GM21515 (cell line): ENCODE results near the gene ARHGAP11A.

Experiments
- ATAC-seq: cut with Tn5 transposase; IDR thresholded peaks from one replicate; pipeline ENCODE4 v1.9.1; 2021; ENCODE audit not compliant: unreplicated experiment

Gene ARHGAP11A

GRCh38 chr15:32656496-32656895 lies 41.2 kb downstream of the ARHGAP11A start:
- no peak for ATAC-seq

GRCh38 chr15:32657198-32657883 lies 42.0 kb downstream of the ARHGAP11A start:
- no peak for ATAC-seq

DNA sequence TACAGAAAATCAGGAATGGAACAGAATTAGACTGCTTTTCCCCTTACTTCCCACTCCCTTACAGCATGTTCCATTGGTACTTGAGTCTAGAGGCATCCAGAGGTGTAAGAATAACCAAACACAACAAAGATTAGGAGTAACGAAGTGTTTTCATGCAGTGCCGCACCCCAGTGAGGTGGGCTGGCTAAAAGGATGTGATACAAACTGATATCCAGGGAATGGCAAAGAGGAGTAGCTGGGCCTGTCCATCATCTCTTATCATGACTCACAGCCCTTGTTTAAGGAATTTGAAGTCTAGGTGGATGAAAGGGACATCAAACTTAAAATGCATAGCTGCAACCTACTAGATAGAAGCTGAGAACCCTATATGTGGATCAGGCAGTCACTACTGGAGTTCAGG lies 42.6 kb downstream of the ARHGAP11A start:
- ATAC-seq = no peak

GRCh38 chr15:32659340-32660155 lies 44.2 kb downstream of the ARHGAP11A start:
- no peak for ATAC-seq

DNA sequence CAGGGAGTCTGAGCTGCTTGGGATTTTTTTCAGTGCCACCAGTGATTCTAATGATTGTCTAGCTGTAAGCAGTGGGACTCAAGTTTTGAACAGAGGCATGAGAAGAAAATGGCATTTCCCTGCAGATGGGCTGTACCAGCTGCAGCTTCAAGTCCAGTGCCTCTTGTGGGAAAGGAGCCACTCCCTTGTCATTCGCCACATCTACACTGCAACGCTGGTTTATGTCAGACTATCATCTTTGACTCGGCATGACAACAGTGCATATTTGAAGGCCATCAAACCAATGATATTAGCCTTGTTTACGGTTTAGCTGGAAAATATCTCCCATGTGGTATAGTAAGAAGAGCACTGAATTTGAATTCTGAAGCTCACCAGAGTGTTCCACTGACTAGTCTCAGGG lies 48.4 kb downstream of the ARHGAP11A start:
- ATAC-seq = no peak

- no peak for ATAC-seq
Measured at GRCh38 chr15:32664796-32665195, 49.5 kb downstream of the ARHGAP11A start.

DNA sequence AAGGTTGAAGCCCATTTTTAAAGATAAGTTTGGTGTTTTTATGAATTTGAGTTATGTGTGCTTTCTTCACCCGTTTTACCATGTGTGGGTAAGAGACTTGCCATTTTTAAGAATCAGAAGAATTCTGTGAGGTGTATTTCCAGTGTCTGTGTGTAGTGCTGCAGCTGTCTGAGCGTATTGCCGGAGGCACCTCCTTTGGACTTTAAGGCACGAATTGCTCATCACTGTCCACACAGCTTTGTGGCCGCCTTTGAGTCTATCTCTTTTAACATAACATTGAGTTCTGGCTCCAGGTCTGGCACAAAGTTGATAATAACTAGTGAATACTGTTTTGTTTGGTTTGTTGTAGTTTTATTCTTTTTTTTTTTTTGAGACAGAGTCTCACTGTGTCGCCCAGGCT lies 52.0 kb downstream of the ARHGAP11A start:
- ATAC-seq = no peak

- no peak for ATAC-seq
Measured at GRCh38 chr15:32668942-32669341, 53.6 kb downstream of the ARHGAP11A start.

DNA sequence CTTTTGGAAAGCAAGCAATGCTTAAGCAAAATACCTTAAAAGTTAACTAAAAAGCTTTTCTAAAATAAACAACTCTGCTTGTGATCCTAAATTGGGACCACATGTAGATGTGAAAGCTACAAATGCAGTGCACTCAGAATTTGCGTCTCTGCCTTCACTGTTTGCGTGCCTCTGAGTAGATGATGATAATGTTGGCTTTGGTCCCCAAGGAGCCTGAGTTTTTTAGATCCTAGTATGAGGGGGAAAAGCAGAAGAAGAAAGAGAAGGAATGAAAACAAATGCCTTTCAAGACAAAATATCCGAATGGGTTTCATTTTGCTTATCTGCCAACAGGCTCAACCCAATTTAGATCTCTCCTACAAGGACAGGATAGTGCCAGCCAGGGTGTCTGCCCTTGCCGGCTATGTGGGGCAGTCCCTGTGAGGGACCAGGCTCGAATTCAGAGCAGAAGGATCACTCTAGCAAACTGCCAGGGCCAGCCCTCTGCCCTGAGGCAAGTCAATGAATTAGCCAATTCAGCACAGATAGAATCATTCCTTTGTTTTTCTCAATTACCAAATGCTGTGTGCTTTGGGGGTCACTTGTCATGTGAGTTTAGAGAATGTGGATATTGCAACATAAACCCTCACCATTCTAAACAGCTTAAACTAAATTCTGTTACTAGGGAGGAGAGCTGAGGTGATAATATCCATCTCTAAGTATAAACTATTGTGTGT lies 54.8 kb downstream of the ARHGAP11A start:
- ATAC-seq = no peak

GRCh38 chr15:32670623-32671022 lies 55.3 kb downstream of the ARHGAP11A start:
- ATAC-seq = no peak

- no peak for ATAC-seq
Measured at GRCh38 chr15:32671339-32672325, 56.3 kb downstream of the ARHGAP11A start.

- no peak for ATAC-seq
Measured at GRCh38 chr15:32674681-32675080, 59.4 kb downstream of the ARHGAP11A start.

GRCh38 chr15:32675466-32675865 lies 60.2 kb downstream of the ARHGAP11A start:
- no peak for ATAC-seq

- no peak for ATAC-seq
Measured at GRCh38 chr15:32676169-32676568, 60.9 kb downstream of the ARHGAP11A start.

GRCh38 chr15:32677238-32677750 lies 62.0 kb downstream of the ARHGAP11A start:
- no peak for ATAC-seq

GRCh38 chr15:32679298-32679690 lies 64.0 kb downstream of the ARHGAP11A start:
- no peak for ATAC-seq

DNA sequence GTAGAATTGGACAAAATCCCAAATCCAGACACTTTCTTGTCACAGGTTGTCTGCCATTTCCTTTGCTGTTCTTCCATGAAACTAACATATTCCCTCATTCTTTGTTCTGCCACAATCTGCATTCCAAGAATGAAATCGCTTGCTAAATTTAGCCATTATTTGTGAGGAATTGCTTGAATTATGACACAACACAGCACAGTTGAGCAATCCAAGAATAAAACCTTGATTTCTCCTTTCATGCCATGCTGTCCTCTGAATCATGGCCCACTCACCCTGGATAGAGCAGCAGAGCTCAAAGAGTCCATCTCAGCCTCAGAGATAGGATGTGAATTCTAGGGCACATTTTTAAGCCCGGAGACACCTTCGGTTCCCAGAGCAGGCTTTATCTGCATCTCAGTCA lies 67.3 kb downstream of the ARHGAP11A start:
- no peak for ATAC-seq

DNA sequence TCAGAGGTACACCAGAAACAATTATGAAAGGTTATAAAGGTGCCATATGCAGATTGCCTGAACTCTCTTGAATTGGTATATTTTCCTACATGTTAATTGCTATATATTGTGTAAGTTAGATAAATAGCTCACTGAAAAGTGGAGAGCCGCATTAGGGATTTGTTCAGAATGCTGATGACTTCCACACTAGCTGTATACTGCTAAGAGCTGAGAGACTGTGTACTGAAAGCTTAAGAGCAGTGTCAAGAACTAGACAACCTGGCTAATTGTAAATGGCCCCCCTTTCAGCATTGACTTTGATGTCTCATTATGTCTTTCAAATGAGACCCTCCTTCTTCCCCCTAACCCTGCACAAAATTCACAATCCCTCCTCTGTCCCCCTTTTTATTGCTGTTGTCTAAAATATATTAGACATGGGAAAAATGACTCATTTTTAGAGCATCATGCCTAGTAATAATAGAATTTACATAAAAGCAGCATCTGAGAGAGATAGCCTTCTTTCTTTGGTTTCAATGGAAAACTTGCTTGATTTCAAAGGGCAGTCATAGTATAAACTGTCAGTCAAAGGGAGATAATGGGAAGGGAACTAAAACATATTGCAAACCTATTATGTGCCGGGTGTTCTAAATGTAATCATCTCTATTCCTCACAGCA lies 67.8 kb downstream of the ARHGAP11A start:
- ATAC-seq = no peak

GRCh38 chr15:32683906-32684584 lies 68.7 kb downstream of the ARHGAP11A start:
- ATAC-seq = no peak
